WTC11 (cell line): Measurements from ENCODE around the gene PHF14. TPM values are rescaled to one million over a fixed set of nuclear protein-coding genes. Genes with fewer than 3 reads are reported as not detected.
"Not testable (repeated sequence)": the region's sequence is repeated elsewhere in the genome, so short reads cannot be mapped to it uniquely, and the experiment has no call there.

Experiments
- ATAC-seq: fragments of 200-7000 bp; cut with Tn5 transposase; 2 replicates; pipeline ENCODE4 v1.10.0; 2021; ENCODE audit warnings: mild to moderate bottlenecking, moderate library complexity
- CTCF ChIA-PET: fragments of 300-600 bp; sonication (Branson Sonifier 250); formaldehyde crosslinking; loops from one replicate; lab custom pipeline; 2021; ENCODE audit warnings: antibody characterized with exemption; lab: Charles Lee
- POLR2A ChIA-PET: fragments of 350-600 bp; sonication (Branson Sonifier 250); formaldehyde crosslinking; loops from one replicate; lab custom pipeline; 2021; ENCODE audit warnings: antibody characterized with exemption; lab: Charles Lee
- DNase-seq: peaks from one replicate; pipeline ENCODE4 v3.0.0; 2021; ENCODE audit warnings: low spot score
- H3K27ac Mint-ChIP-seq: 2 replicates; pipeline ENCODE4 v1.8.0; 2021; ENCODE audit warnings: mixed read lengths
- H3K27me3 Mint-ChIP-seq: 2 replicates; pipeline ENCODE4 v1.8.0; 2021; ENCODE audit warnings: low read depth, mild to moderate bottlenecking, moderate library complexity, mixed read lengths
- H3K36me3 Mint-ChIP-seq: 2 replicates; pipeline ENCODE4 v1.8.0; 2021; ENCODE audit warnings: mixed read lengths
- H3K4me1 Mint-ChIP-seq: 2 replicates; pipeline ENCODE4 v1.8.0; 2022; ENCODE audit warnings: mixed read lengths
- H3K4me3 Mint-ChIP-seq: 2 replicates; pipeline ENCODE4 v1.8.0; 2021; ENCODE audit warnings: mild to moderate bottlenecking, moderate library complexity, mixed read lengths
- H3K9me3 Mint-ChIP-seq: 2 replicates; pipeline ENCODE4 v1.8.0; 2021; ENCODE audit warnings: mixed read lengths
- AR ChIP-seq: fragments of 250-450 bp; sonication (Bioruptor Pico); IDR thresholded peaks from 2 replicates; pipeline ENCODE4 v1.9.0; 2021; ENCODE audit warnings: mild to moderate bottlenecking
- ARID4B ChIP-seq: sonication (generic); formaldehyde crosslinking; IDR thresholded peaks from 2 replicates; pipeline ENCODE4 v1.8.0; 2023; ENCODE audit warnings: missing genetic modification reagents, mild to moderate bottlenecking, borderline replicate concordance
- E2F4 ChIP-seq: sonication (generic); formaldehyde crosslinking; IDR thresholded peaks from 2 replicates; pipeline ENCODE4 v1.8.1; 2022; ENCODE audit warnings: low read depth, mild to moderate bottlenecking, moderate library complexity, missing genetic modification reagents, borderline replicate concordance
- FOXP4 ChIP-seq: sonication (generic); formaldehyde crosslinking; IDR thresholded peaks from 2 replicates; pipeline ENCODE4 v1.8.0; 2022; ENCODE audit warnings: mild to moderate bottlenecking, missing genetic modification reagents
- GABPB1 ChIP-seq: sonication (generic); formaldehyde crosslinking; IDR thresholded peaks from 2 replicates; pipeline ENCODE4 v1.8.1; 2023; ENCODE audit warnings: mild to moderate bottlenecking, missing genetic modification reagents
- GTF2I ChIP-seq: fragments of 250-450 bp; sonication (Bioruptor Pico); conservative IDR thresholded peaks from 2 replicates; pipeline ENCODE4 v1.4.0; 2021; ENCODE audit warnings: mild to moderate bottlenecking
- IRF1 ChIP-seq: sonication (generic); formaldehyde crosslinking; IDR thresholded peaks from 2 replicates; pipeline ENCODE4 v1.8.0; 2023; ENCODE audit warnings: missing genetic modification reagents
- JAZF1 ChIP-seq: fragments of 250-450 bp; sonication (Bioruptor Pico); IDR thresholded peaks from 2 replicates; pipeline ENCODE4 v1.9.0; 2021; ENCODE audit warnings: moderate library complexity, mild to moderate bottlenecking, inconsistent platforms
- MAX ChIP-seq: sonication (generic); formaldehyde crosslinking; IDR thresholded peaks from 2 replicates; pipeline ENCODE4 v1.8.0; 2022; ENCODE audit warnings: mild to moderate bottlenecking, missing genetic modification reagents
- OVOL2 ChIP-seq: fragments of 250-450 bp; sonication (Bioruptor Pico); IDR thresholded peaks from 2 replicates; pipeline ENCODE4 v1.9.0; 2021; ENCODE audit warnings: mild to moderate bottlenecking, borderline replicate concordance
- PRRX2 ChIP-seq: fragments of 250-450 bp; sonication (Bioruptor Pico); IDR thresholded peaks from 2 replicates; pipeline ENCODE4 v1.8.0; 2021; ENCODE audit warnings: mild to moderate bottlenecking
- SMAD3 ChIP-seq: sonication (generic); formaldehyde crosslinking; IDR thresholded peaks from 2 replicates; pipeline ENCODE4 v1.8.0; 2022; ENCODE audit warnings: missing genetic modification reagents, mild to moderate bottlenecking, borderline replicate concordance
- SOX15 ChIP-seq: fragments of 250-450 bp; sonication (Bioruptor Pico); IDR thresholded peaks from 2 replicates; pipeline ENCODE4 v1.9.0; 2021; ENCODE audit warnings: mild to moderate bottlenecking
- TCF7 ChIP-seq: sonication (generic); formaldehyde crosslinking; IDR thresholded peaks from 2 replicates; pipeline ENCODE4 v1.8.0; 2022; ENCODE audit warnings: mild to moderate bottlenecking, low read depth, missing genetic modification reagents, moderate library complexity
- USF1 ChIP-seq: sonication (generic); formaldehyde crosslinking; IDR thresholded peaks from 2 replicates; pipeline ENCODE4 v1.8.0; 2022; ENCODE audit warnings: mild to moderate bottlenecking, missing genetic modification reagents
- ZBTB21 ChIP-seq: sonication (generic); formaldehyde crosslinking; IDR thresholded peaks from 2 replicates; pipeline ENCODE4 v1.8.1; 2023; ENCODE audit warnings: mild to moderate bottlenecking, missing genetic modification reagents, borderline replicate concordance
- ZNF263 ChIP-seq: sonication (generic); formaldehyde crosslinking; IDR thresholded peaks from 2 replicates; pipeline ENCODE4 v1.8.1; 2022; ENCODE audit warnings: low read depth, mild to moderate bottlenecking, moderate library complexity, missing genetic modification reagents
- total RNA-seq: library from RNA; stranded (reverse); gene quantifications from 3 replicates; pipeline ENCODE4 v1.2.3, GENCODE V29; 2021

PHF14 gene
- total RNA-seq, 1 experiment from 2014 or later: 47.7 TPM

- POLR2A ChIA-PET, H3K27ac Mint-ChIP-seq, H3K4me3 Mint-ChIP-seq, H3K4me1 Mint-ChIP-seq, ATAC-seq, DNase-seq, CTCF ChIA-PET, H3K27me3 Mint-ChIP-seq: not testable (repeated sequence)
- Mint-ChIP-seq H3K9me3 (peaks cover 34% of the 10 kb centered on the region), H3K36me3 (peaks cover 61% of the 10 kb centered on the region)
Measured at GRCh38 chr7:10995482-10996166, 22.0 kb downstream of the PHF14 start.

- POLR2A ChIA-PET: no interaction called here
Measured at GRCh38 chr7:10998996-10999757, 25.5 kb downstream of the PHF14 start.

GRCh38 chr7:11005202-11005601 is 31.5 kb downstream of the PHF14 start:
- peak overlapping the region; percentile 75 for H3K27ac Mint-ChIP-seq
- POLR2A ChIA-PET: no interaction called here
- peaks cover 9% of the 10 kb centered on the region for H3K9me3 Mint-ChIP-seq
- CTCF ChIA-PET: no interaction called here
- H3K4me3 Mint-ChIP-seq: no peak overlapping the region
- H3K4me1 Mint-ChIP-seq: no peaks in the 10 kb centered on the region
- H3K36me3 Mint-ChIP-seq: peaks cover 27% of the 10 kb centered on the region
- DNase-seq: no peak
- ATAC-seq: no peak
- H3K27me3 Mint-ChIP-seq: no peaks in the 10 kb centered on the region
- TF ChIP-seq AR (no peak), ZBTB21 (CRISPR knock-in tag) (no peak), SOX15 (CRISPR knock-in tag) (no peak), USF1 (no peak), ARID4B (no peak)

More at GRCh38 chr7:10998996-10999757, 25.5 kb downstream of the PHF14 start:
- no peak overlapping the region for H3K4me3 Mint-ChIP-seq
- no peak for TF ChIP-seq GTF2I (CRISPR knock-in tag)
- no peak for TF ChIP-seq PRRX2 (CRISPR knock-in tag)
- TF ChIP-seq SMAD3: no peak
- no peak for TF ChIP-seq TCF7
- TF ChIP-seq MAX: no peak
- TF ChIP-seq IRF1 (CRISPR knock-in tag): no peak
- no peak for TF ChIP-seq ZNF263 (CRISPR knock-in tag)
- no peak for TF ChIP-seq FOXP4 (CRISPR knock-in tag)
- no peak for TF ChIP-seq JAZF1 (CRISPR knock-in tag)
- TF ChIP-seq GABPB1 (CRISPR knock-in tag): no peak
- no peak for TF ChIP-seq OVOL2 (CRISPR knock-in tag)
- TF ChIP-seq E2F4: no peak
- peaks cover 32% of the 10 kb centered on the region for H3K9me3 Mint-ChIP-seq
- CTCF ChIA-PET: no interaction called here
- peaks cover 54% of the 10 kb centered on the region for H3K36me3 Mint-ChIP-seq
- peak overlapping the region; percentile 57; the same call in 1 of the 2 replicates for H3K27ac Mint-ChIP-seq
- no peaks in the 10 kb centered on the region for H3K27me3 Mint-ChIP-seq
- no peak for ATAC-seq
- peaks cover 3% of the 10 kb centered on the region for H3K4me1 Mint-ChIP-seq
- DNase-seq: no peak
